Keratinocyte (primary cell): ENCODE data around the gene ZNF860.

Experiments used
- EZH2 ChIP-seq: IDR thresholded peaks from one replicate; pipeline ENCODE4 v1.6.1; 2012; ENCODE audit warnings: inconsistent platforms, mild to moderate bottlenecking, low read length, moderate library complexity
- TF ChIP-seq, protein P1 (sequence below), 3 experiments: IDR thresholded peaks in 1 of 3; conservative IDR thresholded peaks in 1 of 3; optimal IDR thresholded peaks in 1 of 3; 2 replicates in 2 of 3; 3 replicates in 1 of 3; pipeline versions ENCODE3 to v1.5.1; 2011; ENCODE audit warnings: low read length in 3 of 3, mild to moderate bottlenecking in 3 of 3, moderate library complexity in 2 of 3, control low read depth in 1 of 3, inconsistent platforms in 1 of 3; ENCODE audit not compliant: insufficient read depth in 2 of 3; ENCODE audit errors: extremely low read depth in 1 of 3

DNA sequence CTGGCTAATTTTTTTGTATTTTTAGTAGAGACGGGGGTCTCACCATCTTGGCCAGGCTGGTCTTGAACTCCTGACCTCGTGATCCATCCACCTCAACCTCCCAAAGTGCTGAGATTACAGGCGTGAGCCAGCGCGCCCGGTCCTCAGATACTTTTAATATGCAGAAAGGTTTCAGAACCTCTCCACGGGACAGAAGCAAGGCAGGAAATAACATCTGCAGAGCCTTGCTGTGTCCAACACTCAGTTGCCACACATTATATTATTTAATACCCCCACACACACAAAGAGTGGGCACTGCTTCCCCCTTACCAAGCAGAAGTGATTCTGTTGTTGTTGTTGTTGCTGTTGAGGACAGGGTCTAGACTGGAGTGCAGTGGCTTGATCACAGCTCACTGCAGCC lies 28.5 kb upstream of the ZNF860 start:
- TF ChIP-seq, protein P1, sequence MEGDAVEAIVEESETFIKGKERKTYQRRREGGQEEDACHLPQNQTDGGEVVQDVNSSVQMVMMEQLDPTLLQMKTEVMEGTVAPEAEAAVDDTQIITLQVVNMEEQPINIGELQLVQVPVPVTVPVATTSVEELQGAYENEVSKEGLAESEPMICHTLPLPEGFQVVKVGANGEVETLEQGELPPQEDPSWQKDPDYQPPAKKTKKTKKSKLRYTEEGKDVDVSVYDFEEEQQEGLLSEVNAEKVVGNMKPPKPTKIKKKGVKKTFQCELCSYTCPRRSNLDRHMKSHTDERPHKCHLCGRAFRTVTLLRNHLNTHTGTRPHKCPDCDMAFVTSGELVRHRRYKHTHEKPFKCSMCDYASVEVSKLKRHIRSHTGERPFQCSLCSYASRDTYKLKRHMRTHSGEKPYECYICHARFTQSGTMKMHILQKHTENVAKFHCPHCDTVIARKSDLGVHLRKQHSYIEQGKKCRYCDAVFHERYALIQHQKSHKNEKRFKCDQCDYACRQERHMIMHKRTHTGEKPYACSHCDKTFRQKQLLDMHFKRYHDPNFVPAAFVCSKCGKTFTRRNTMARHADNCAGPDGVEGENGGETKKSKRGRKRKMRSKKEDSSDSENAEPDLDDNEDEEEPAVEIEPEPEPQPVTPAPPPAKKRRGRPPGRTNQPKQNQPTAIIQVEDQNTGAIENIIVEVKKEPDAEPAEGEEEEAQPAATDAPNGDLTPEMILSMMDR (optimal IDR thresholded peaks at IDR 0.05 in 1 of 3, IDR thresholded peaks at IDR 0.05 in 1 of 3, conservative IDR thresholded peaks at IDR 0.05 in 1 of 3; ENCODE audit: extremely low read depth in 1 of 3, insufficient read depth in 2 of 3, low read length in 3 of 3) = no peak
- TF ChIP-seq EZH2 = no peak
